Mesodermal cell (in vitro differentiated cells): Measurements from ENCODE around the gene IREB2.

Experiments used
- H3K27ac ChIP-seq: 2 replicates; pipeline ENCODE4 v1.7.0; 2013; ENCODE audit warnings: mild to moderate bottlenecking, low read depth, low read length, moderate library complexity; ENCODE audit not compliant: severe bottlenecking
- H3K36me3 ChIP-seq: 2 replicates; pipeline ENCODE4 v1.7.1; 2013; ENCODE audit warnings: mild to moderate bottlenecking, low read length, moderate library complexity; ENCODE audit not compliant: control insufficient read depth, insufficient read depth
- H3K4me1 ChIP-seq: one replicate; pipeline ENCODE4 v1.7.1; 2013; ENCODE audit warnings: mild to moderate bottlenecking, low read length; ENCODE audit not compliant: insufficient read depth, control insufficient read depth, poor library complexity, severe bottlenecking
- H3K4me3 ChIP-seq: 2 replicates; pipeline ENCODE4 v1.7.0; 2013; ENCODE audit warnings: low read length, control low read depth, mild to moderate bottlenecking; ENCODE audit not compliant: insufficient read depth, poor library complexity, severe bottlenecking; ENCODE audit errors: extremely low read depth
- H3K9me3 ChIP-seq: 2 replicates; pipeline ENCODE4 v1.7.1; 2013; ENCODE audit warnings: mild to moderate bottlenecking, low read length, moderate library complexity; ENCODE audit not compliant: control insufficient read depth
- WGBS, 2 experiments: methylation state at CpG; one replicate each; pipeline ENCODE4 v1.1.5; 2013; ENCODE audit warnings: missing lambda C conversion rate in 2 of 2; ENCODE audit not compliant: insufficient coverage in 2 of 2; 5-methylcytosine and 5-hydroxymethylcytosine counted together

The IREB2 gene

DNA sequence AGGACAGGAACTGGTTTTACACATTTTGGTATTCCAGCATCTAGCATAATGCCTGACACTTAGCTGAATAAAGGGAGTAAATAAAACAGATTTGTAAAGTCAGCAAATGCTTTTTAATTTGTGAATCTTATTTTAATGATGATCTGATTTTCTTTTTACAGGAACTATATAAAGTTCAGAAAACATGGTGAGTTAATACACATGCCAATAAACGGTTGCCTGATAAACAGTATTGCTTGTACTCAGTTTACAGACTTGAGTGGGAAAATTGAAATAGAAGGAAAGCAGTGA lies 103.7 kb downstream of the IREB2 start:
- Histone ChIP-seq H3K27ac (no peak overlapping the region), H3K4me1 (peaks cover 13% of the 10 kb centered on the region), H3K9me3 (no peaks in the 10 kb centered on the region), H3K36me3 (peaks cover 49% of the 10 kb centered on the region), H3K4me3 (peak overlapping the region; percentile 66)
- 100% methylated on average over 1 of the region's 1 CpG; no CpG with 5 or more reads in 1 of the 2 experiments for WGBS, 2 experiments

- 93% methylated on average over 3 of the region's 3 CpGs; no CpG with 5 or more reads in 1 of the 2 experiments for WGBS, 2 experiments
- H3K27ac ChIP-seq = no peak overlapping the region
- peaks cover 58% of the 10 kb centered on the region for H3K36me3 ChIP-seq
- no peak overlapping the region for H3K4me3 ChIP-seq
- no peaks in the 10 kb centered on the region for H3K9me3 ChIP-seq
- H3K4me1 ChIP-seq = peaks cover 13% of the 10 kb centered on the region
Measured at GRCh38 chr15:78542647-78543046, 104.6 kb downstream of the IREB2 start.

DNA sequence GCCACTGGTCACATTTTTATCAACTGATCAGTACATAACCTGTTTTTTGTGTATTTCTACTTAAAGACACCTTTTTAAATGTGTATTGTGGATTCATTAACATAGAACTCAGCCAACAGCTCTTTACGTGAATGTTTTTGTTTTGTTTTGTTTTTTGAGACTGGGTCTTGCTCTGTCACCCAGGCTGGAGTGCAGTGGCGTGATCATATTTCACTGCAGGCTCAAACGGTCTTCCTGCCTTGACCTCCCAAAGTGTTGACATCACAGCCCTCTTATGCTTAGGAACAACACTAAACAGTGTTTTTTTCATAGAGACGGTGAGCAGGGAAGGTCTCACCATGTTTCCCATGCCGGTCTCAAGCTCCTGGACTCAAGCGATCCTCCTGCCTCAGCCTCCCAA lies 112.2 kb downstream of the IREB2 start:
- Histone ChIP-seq H3K36me3 (peaks cover 53% of the 10 kb centered on the region), H3K27ac (no peak overlapping the region), H3K9me3 (no peaks in the 10 kb centered on the region), H3K4me3 (no peak overlapping the region), H3K4me1 (no peaks in the 10 kb centered on the region)
- WGBS, 2 experiments = 88 to 92% methylated on average over 5 to 6 of the region's 6 CpGs

DNA sequence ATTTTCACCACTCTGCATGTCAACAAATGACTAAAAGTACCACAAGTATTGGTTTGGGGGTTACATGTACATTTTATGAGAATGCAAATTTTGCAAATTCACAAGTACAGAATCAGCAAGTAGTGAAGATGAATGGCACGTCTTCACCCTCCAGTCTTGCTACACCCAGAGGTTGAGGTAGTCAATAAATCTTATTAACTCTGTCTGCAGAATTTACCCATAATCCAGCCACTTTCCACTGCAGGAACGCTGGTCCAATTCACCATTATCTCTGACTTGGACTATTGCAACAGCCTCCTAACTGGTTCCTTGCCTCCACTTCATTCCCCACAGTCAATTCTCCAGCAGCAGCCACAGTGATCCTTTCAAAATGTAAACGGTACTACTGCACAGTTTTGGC lies 112.8 kb downstream of the IREB2 start:
- Histone ChIP-seq H3K27ac (no peak overlapping the region), H3K9me3 (no peaks in the 10 kb centered on the region), H3K4me3 (no peak overlapping the region), H3K4me1 (no peaks in the 10 kb centered on the region), H3K36me3 (peaks cover 46% of the 10 kb centered on the region)
- WGBS, 2 experiments = 75 to 100% methylated on average over 2 of the region's 3 CpGs
